ENCODE results near the gene NPTX2. TPM values are rescaled to one million over a fixed set of nuclear protein-coding genes. Genes with fewer than 3 reads are reported as not detected.

The NPTX2 gene
- total RNA-seq, 1 experiment from 2014 or later = 1.4 TPM

DNA sequence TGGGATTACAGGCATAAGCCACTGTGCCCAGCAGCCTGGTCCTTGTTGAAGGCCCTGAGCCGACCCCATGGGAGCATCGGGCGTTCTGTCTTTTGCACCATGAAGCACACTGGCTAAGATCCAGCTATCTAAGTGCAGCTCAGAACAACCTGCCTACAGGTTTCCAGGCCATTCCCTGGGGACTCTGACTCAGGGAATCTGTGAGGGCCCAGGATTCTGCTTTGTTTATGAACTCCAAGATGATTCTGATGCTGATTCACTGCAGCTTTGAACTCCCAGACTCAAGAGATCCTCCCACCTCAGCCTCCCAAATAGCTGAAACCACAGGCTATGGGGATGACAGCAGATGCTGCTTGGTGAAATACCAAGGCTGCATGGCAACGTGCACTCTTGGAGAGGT, 30.2 kb downstream of the NPTX2 start:
- DNase-seq (ENCODE audit: extremely low read depth, low read depth) = no peak

GRCh38 chr7:98651760-98652159, 34.7 kb downstream of the NPTX2 start:
- DNase-seq (ENCODE audit: extremely low read depth, low read depth) = no peak

DNA sequence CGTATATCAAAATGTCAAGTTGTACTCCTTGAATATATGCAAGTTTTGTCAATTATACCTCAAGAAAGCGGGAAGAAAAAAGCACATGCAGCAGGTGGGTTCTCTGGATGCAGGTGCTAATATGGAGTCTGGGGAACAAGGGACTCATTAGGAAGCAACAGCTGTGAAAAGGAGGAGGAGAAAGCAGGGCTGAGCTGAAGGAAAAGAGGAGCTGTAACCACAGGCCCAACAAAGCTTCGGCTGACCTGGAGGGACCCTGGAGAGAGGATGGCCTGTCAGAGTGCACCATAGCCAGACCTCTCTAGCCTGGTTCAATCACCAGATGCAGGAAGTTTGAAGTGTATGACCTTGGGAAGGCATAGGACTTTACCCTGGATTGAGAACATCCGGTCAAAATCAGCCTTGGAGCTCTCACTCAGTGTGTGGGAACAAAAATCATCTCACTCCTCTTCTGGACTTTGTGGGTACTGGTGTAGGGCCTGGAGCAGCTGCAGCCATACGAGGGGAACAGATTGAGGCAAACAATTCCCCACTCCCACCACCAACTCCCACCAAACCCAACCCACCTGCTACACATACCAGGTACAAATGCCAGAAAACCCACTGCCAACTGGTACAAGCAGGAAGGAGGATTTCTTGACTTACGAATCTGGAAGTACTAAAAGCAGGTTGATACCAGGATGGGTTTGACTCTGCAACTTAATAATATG, 36.7 kb downstream of the NPTX2 start:
- DNase-seq (ENCODE audit: extremely low read depth, low read depth) = no peak

- DNase-seq (ENCODE audit: extremely low read depth, low read depth) = no peak
Observed at GRCh38 chr7:98654524-98655272, 37.6 kb downstream of the NPTX2 start.

DNA sequence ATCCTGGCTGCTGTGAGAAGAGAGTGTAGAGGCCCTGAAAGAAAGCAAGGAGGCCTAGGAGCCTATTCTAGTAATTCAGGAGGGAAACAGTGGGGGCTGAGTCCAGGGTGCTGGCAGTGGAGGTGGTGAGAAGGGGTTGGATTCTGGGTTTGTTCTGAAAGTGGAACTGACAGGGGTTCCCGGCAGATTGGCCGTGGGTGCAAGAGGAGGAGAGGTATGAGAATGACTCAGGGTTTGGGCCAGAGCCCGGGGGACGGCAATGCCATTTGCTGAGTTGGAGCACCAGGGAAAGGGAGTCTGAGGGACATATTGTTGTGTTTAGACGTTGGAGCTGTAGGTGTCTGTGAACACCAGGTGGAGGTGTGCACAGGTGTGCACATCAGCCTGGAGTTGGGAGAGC, 38.5 kb downstream of the NPTX2 start:
- DNase-seq (ENCODE audit: extremely low read depth, low read depth) = no peak

- no peak for DNase-seq (ENCODE audit: extremely low read depth, low read depth)
Observed at GRCh38 chr7:98656899-98657298, 39.8 kb downstream of the NPTX2 start.

DNA sequence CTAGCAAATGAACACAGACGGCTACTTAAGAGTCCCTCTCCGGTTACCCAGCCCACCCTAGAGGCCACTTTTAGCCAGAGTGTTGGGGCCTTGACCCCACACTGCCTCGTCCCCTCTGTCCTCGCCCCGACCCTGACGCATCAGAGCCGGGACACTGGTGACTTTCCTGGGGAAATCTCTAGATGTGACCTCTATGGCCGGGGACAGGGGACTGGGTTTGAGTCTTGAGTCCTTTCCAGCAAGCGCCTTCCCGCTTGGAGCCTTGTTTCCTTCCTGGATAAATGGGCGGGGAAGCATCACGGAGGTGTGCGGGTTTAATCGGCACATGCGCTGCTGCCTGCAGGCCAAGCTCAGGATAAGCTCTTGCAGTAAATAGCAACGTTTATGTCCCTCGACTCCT, 40.7 kb downstream of the NPTX2 start:
- no peak for DNase-seq (ENCODE audit: extremely low read depth, low read depth)

GRCh38 chr7:98659756-98660155, 42.7 kb downstream of the NPTX2 start:
- DNase-seq (ENCODE audit: extremely low read depth, low read depth) = no peak

- DNase-seq (ENCODE audit: extremely low read depth, low read depth) = no peak
Observed at GRCh38 chr7:98661607-98662006, 44.5 kb downstream of the NPTX2 start.

- no peak for DNase-seq (ENCODE audit: extremely low read depth, low read depth)
Observed at GRCh38 chr7:98662289-98662688, 45.2 kb downstream of the NPTX2 start.

- DNase-seq (ENCODE audit: extremely low read depth, low read depth) = no peak
Observed at GRCh38 chr7:98664882-98665281, 47.8 kb downstream of the NPTX2 start.

DNA sequence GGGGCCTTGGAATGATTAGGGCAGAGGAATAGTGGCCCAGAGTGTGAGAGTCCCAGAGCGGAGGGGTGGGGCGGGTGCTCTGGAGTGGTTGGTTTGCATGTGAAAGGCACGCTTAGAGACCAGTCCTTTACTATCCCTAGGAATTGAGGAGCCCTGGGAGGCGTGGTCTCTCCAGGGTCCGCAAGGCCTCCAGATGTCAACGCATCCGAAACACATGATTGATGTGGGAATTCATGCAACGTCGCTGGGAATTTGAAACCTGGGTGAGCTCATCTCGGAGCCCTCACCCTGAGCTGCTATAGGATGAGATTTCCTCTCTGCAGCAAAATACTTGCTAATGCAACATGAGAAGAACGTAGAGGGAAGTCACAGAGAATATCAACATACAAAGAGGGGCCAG, 51.2 kb downstream of the NPTX2 start:
- DNase-seq (ENCODE audit: extremely low read depth, low read depth) = no peak

DNA sequence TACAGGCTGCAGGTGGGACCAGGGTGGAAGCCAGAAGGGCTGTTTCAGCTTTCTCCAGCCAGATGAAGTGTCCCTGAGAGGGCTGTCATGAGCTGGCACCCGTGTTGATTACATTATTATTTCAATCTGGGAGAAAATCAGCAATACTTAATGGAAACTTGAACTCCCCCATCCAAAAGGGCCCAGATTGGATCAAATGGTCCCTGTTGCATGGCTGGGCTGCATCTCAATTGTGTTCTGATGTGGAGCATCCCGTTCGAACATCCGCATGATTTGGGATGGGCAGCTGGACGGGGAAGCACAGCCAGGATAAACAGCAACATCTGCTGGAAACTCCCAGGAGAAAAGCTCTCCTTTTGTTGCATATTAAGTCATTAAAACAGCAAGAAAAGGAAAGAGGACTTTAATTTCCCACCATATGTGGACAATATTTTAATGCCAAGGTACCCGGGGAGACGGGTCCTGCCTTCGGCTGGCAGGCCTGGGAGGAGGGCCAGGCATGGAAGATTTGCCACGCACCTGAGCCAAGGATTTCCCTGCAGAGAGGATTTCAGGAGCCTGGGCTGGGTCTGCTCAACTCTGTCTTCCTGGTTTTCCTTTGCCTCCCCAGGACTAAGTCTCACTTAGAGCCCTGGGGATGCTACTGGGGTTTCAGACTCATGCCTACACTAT, 52.4 kb downstream of the NPTX2 start:
- DNase-seq (ENCODE audit: extremely low read depth, low read depth) = no peak

DNA sequence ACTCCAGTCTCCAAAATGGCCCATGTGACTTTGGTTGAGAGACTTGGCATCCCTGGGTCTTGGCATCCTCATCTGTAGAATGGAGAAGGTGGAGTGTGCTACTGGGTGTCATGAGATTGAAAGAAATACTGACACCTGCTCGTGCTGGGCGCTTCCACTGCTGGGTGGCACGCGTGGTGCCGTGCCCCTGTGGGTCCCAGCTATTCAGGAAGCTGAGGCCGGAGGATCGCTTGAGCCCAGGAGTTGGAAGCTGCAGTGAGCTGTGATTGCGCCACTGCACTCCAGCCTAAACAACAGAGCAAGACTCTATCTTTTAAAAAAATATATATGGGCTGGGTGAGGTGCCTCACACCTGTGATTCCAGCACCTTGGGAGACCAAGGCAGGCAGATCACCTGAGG, 53.1 kb downstream of the NPTX2 start:
- no peak for DNase-seq (ENCODE audit: extremely low read depth, low read depth)

GRCh38 chr7:98671733-98672331, 54.7 kb downstream of the NPTX2 start:
- DNase-seq (ENCODE audit: extremely low read depth, low read depth) = no peak

DNA sequence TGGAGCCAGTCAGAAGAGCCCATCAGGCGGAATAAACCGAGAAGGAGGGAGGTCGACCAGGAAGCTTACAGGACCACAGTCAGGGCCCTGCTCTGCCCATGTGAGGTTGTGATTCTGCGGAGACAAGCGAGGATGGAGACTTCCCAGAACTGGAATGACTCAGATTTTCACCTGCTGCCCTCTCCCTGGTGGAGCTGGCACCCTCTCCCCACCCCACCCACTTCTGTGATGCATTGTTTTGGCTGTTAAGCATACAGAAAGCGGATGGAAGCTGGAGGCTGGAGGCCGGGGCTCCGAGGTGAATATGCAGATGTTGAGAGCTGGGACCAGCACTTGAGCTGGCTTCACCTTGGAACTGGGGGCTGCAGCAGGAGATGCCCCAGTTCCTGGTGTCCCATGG, 57.4 kb downstream of the NPTX2 start:
- no peak for DNase-seq (ENCODE audit: extremely low read depth, low read depth)

DNA sequence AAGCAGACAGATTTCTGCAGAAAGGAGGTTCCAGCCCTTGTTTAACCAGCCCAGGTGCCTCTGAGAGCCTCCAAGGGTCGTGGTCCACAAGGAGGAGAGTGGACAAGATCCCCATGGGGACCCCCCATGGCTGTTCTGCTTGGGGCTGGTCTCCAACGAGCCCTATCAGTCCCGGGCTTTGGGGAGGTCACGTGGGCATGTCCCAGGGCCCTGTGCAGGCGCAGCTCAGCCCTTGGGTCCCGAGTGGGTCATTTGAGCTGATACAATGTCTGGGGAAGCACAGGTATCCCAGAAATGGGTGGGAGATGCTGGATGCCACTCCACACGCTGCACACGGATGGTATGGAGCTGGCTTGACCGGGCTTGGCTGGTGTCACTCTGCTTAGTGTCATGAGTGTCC, 57.8 kb downstream of the NPTX2 start:
- no peak for DNase-seq (ENCODE audit: extremely low read depth, low read depth)

GRCh38 chr7:98678215-98678614, 61.1 kb downstream of the NPTX2 start:
- no peak for DNase-seq (ENCODE audit: extremely low read depth, low read depth)

All from NCI-H460 (cell line).